AG08396 (cell line): ENCODE results near the gene ZNF425.
A peak's percentile ranks its signal among the peaks of the same experiment; 100 is the strongest.
"Not testable (repeated sequence)": the region's sequence is repeated elsewhere in the genome, so short reads cannot be mapped to it uniquely, and the experiment has no call there.

Experiments used
- DNase-seq: peaks from one replicate; pipeline ENCODE4 v3.0.0; 2012; ENCODE audit warnings: low spot score, mixed read lengths

The ZNF425 gene

DNA sequence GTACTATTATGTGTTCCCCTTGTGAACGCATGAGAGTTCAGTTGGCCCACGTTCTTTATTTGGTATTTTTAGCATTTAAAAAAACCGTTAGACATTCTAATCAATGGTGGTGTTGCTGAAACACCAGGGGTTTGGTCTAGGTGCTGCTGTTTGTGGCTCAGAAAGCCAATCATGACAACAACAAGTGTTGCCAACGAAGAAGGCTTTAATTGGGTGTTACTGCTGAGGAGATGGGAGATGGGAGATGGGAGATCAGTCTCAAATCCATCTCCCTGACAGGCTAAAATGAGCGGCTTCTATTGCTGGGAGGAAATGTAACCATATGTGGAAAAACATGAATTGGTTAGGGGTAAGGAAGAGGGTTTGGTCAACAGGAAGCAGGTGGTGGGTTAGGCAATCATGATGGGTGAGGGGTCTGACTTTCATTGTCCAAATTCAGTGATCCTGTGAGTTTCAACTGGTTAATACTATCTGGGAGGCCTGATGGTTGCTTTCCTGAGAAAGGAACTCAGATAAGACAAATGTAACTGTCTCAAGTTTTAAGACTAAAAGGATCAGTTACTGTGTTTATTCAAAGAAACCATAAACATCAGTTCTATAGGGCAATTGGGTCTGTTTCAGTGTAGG is 4.6 kb upstream of the ZNF425 start:
- DNase-seq, result no peak

DNA sequence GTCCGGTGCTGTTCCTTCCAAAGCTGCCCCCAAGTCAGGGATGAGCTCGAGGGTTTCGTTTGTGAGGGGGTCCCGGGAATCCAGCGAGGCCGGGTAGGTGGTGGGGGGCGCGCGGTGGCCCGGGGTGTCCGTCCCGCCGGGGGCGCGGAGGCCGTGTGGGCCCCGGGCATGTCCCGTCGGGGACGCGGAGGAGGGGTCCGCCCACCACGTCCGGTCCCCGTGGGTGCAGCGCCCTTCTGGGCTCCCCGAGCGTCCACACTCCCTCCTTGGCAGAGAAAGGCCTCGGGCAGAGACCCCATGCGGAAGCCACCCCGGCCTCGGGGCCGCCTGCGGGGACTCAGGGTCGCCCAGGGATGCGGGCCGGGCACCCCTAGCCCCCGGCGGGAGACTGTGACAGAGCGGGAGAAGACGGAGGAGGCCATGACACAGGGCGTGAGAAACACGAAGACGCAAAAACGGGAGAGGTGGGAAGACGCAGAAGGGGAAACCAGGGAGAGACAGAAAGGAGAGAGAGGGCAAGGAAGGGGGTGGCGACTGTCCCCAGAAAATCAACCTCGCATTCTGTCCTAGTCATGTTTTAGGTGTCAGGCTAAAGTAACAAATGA is 640 bp upstream of the ZNF425 start:
- peak; percentile 68 for DNase-seq

GRCh38 chr7:149125189-149125862 is 798 bp downstream of the ZNF425 start:
- no peak for DNase-seq

GRCh38 chr7:149109969-149110368 is 16.2 kb downstream of the ZNF425 start:
- DNase-seq, result no peak

GRCh38 chr7:149104749-149105148 is 21.4 kb downstream of the ZNF425 start:
- DNase-seq, result no peak

DNA sequence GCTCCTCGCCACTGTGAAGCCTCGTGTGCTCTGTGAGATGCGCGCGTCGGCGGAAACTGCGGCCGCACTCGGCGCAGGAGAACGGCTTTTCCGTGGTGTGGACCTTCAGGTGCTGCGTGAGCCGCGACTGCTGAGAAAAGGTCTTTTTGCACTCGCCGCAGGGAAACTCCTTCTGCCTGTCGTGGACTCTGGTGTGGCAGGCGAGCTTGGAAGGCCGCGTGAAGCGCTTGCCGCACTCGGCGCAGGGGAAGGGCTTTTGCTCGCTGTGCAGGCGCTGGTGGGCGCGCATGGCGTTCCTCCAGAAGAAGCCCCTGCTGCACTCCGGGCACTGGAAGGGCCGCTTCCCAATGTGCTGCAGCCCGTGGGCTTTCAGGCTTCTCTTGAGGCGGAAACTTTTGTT is 21.9 kb downstream of the ZNF425 start:
- no peak for DNase-seq

- DNase-seq, result no peak
Observed at GRCh38 chr7:149103424-149103823, 22.7 kb downstream of the ZNF425 start.

- no peak for DNase-seq
Observed at GRCh38 chr7:149102666-149103065, 23.5 kb downstream of the ZNF425 start.

- no peak for DNase-seq
Observed at GRCh38 chr7:149100821-149101220, 25.3 kb downstream of the ZNF425 start.

DNA sequence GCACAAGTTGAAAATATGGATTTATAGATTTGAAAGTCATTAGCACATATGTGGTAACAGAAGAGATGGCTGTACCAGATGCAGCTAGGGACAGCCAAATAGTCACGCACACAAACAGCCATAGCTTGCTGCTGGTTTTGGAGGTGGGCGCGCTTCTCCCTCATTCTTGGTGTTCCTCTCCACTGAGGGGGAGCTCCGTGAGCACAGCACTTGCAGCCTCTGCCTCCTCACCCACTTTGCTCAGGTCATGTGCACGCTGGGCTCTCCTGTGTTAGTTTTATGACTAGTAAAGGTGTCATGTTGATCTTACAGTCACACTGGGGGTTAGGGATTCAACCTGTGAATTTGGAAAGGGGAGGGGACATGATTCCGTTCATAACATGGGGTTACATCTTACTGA is 27.1 kb downstream of the ZNF425 start:
- DNase-seq, result no peak

GRCh38 chr7:149097088-149097487 is 29.0 kb downstream of the ZNF425 start:
- DNase-seq, result peak; percentile 23

- DNase-seq, result no peak
Observed at GRCh38 chr7:149093228-149093627, 32.9 kb downstream of the ZNF425 start.

GRCh38 chr7:149092244-149092643 is 33.9 kb downstream of the ZNF425 start:
- DNase-seq, result not testable (repeated sequence)

- peak; percentile 96 for DNase-seq
Observed at GRCh38 chr7:149090397-149091195, 35.5 kb downstream of the ZNF425 start, which contains the start of gene ZNF786. ZNF786 (minus strand) TSS chr7:149090718; CDS start chr7:149090640, 78 bp downstream.

- DNase-seq, result no peak
Observed at GRCh38 chr7:149087376-149087775, 38.7 kb downstream of the ZNF425 start.

DNA sequence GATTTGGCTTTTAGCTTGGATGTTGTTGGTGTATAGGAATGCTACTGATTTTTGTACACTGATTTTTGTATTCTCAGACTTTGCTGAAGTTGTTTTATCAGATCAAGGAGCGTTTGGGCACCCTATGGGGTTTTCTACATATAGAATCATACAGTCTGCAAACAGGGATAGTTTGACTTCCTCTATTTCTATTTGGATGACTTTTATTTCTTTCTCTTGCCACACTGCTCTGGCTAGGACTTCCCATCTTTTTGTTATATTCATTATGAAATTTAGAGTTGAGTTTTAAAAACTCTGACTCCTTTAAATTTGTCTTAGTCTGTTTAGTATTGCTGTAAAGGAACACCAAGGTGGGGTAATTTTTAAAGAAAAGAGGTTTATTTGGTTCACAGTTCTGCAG is 40.3 kb downstream of the ZNF425 start:
- no peak for DNase-seq

- DNase-seq, result no peak
Observed at GRCh38 chr7:149084407-149084806, 41.7 kb downstream of the ZNF425 start.

GRCh38 chr7:149081914-149082313 is 44.2 kb downstream of the ZNF425 start:
- no peak for DNase-seq

DNA sequence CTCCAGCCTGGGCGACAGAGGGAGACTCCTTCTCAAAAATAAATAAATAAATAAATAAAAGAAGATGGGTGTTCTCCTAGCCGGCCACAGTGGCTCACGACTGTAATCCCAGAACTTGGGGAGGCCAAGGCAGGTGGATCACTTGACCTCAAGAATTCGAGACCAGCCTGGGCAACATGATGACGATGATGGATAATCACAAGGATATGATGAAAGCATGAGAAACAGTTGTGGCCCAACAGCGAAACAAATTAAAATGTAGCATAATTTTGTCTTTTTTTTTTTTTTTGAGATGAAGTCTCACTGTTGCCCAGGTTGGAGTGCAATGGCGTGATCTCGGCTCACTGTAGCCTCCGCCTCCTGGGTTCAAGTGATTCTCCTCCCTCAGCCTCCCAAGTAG is 48.5 kb downstream of the ZNF425 start:
- DNase-seq, result no peak

DNA sequence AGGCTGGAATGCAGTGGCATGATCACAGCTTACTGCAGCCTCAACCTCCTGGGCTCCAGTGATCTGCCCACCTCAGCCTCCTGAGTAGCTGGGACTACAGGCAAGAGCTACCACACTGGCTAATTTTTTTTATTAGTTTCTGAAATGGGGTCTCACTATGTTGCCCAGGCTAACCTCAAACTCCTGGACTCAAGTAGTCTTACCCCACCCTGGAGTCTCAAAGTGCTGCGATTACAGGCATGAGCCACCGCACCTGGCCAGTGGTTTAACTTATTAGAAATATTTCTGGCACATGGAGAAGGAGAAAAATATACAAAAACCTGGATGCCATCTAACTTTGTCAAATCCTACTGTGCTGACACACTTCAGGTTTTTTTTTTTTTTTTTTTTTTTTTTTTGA is 50.8 kb downstream of the ZNF425 start:
- DNase-seq, result no peak

DNA sequence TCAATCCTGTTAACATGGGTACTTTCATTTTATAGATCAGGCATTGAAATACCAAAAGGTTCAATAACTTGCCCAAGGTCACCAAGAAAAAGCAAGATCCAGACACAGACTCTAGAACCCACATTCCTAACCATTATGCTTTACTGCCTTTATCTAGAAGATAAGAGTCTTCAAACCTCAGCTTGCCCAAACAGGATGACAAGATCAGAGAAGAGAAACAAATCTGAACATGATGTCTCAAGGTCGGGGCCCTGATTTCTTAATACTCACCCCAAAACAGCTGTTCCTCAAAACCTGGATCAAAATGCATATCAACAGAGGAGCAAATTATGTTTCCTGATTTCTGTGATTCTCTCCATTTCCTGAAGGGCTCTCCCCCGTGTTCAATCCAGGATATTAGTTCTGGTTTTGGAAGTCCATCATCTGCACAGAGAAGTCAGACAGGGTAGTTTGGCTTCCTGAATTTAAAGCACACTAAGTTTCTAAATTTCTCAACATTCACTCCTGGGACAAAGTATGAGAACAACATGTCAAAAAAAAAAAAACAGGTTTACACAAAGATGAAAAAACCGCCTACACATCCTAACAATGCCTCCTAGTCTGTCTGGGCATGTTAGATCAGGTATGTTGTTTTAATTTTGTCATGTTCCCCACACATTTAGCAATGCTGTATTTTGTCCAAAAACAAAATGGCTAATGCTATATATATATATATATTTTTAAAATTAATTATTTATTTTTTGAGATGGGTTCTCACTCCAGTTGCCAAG is 51.8 kb downstream of the ZNF425 start:
- no peak for DNase-seq

DNA sequence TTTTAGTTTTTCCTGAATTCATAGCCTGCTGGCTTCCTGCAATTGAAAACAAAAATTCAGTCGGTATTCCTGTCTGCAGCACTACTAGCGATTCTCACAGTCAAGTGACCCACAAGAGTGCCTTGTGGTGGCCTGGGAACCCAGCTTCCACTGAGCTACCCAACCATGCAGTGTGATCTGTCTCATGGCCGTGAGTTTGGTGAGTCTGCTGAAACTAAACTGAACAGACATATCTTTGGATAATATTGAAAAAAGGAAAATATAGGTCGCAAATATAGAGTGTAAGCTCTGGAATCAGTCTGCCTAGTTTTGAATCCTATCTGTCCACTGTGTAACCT is 53.7 kb downstream of the ZNF425 start:
- DNase-seq, result no peak
